HEK293 (cell line): ENCODE data around the gene SFT2D1.

Experiments used
- MYNN ChIP-seq: fragments of 450-650 bp; formaldehyde crosslinking; IDR thresholded peaks from 2 replicates; pipeline ENCODE4 v1.5.1; 2016; ENCODE audit warnings: missing biosample characterization, missing genetic modification characterization, borderline replicate concordance
- RBAK ChIP-seq: fragments of 450-650 bp; formaldehyde crosslinking; IDR thresholded peaks from 2 replicates; pipeline ENCODE4 v1.5.1; 2016; ENCODE audit warnings: missing biosample characterization, missing genetic modification characterization
- ZNF274 ChIP-seq, 2 experiments: fragments of 200-500 bp in 1 of 2; fragments of 450-650 bp in 1 of 2; sonication (Bioruptor generic) in 1 of 2; formaldehyde crosslinking in 1 of 2; IDR thresholded peaks; 2 replicates each; pipeline versions ENCODE4 v1.5.1 to v1.6.1; 2014 to 2016; ENCODE audit warnings: borderline replicate concordance in 1 of 2, inconsistent platforms in 1 of 2, low read length in 1 of 2, missing biosample characterization in 1 of 2, missing genetic modification characterization in 1 of 2
- ZNF366 ChIP-seq: fragments of 450-650 bp; formaldehyde crosslinking; conservative IDR thresholded peaks from 2 replicates; pipeline ENCODE4 v1.5.1; 2016; ENCODE audit warnings: missing biosample characterization, missing genetic modification characterization
- ZNF510 ChIP-seq: fragments of 450-650 bp; formaldehyde crosslinking; IDR thresholded peaks from 2 replicates; pipeline ENCODE4 v1.5.1; 2018; ENCODE audit warnings: mild to moderate bottlenecking, missing genetic modification characterization, missing biosample characterization; ENCODE audit not compliant: insufficient replicate concordance
- ZNF830 ChIP-seq: fragments of 450-650 bp; IDR thresholded peaks from 2 replicates; pipeline ENCODE4 v1.5.0; 2018; ENCODE audit warnings: missing biosample characterization, missing genetic modification characterization, low read depth, mild to moderate bottlenecking, moderate library complexity
- ZSCAN30 ChIP-seq: fragments of 450-650 bp; IDR thresholded peaks from 2 replicates; pipeline ENCODE4 v1.5.1; 2018; ENCODE audit warnings: missing biosample characterization, mild to moderate bottlenecking, missing genetic modification characterization, moderate library complexity
- TF ChIP-seq, protein P1 (sequence below): fragments of 450-650 bp; formaldehyde crosslinking; IDR thresholded peaks from 2 replicates; pipeline ENCODE4 v1.5.1; 2016; ENCODE audit warnings: missing biosample characterization, missing genetic modification characterization
- TF ChIP-seq, protein P2 (sequence below): fragments of 450-650 bp; formaldehyde crosslinking; IDR thresholded peaks from 2 replicates; pipeline ENCODE4 v1.5.1; 2016; ENCODE audit warnings: missing biosample characterization, missing genetic modification characterization
- TF ChIP-seq, protein P3 (sequence below): fragments of 450-650 bp; formaldehyde crosslinking; IDR thresholded peaks from 2 replicates; pipeline ENCODE4 v1.5.1; 2016; ENCODE audit warnings: missing biosample characterization, missing genetic modification characterization

DNA sequence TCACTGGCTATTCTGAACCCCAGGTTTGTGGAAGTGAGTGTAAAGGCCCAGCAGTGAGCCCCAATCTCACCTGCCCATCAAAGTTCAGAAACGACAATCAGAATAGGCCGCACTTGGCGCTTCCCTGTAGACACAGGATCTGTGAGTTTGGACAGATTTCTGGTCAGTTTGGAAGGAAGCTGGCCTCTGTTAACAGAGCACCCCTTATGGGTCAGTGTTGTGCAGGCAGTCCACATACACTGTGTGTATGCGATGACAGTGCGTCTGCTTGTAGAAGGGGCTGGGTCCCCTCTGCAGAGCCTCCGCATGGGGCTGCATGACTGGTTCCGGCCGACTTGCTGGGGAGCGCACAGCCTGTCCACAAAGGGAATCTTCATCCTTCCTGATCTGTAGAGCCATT, 43.8 kb upstream of the SFT2D1 start:
- TF ChIP-seq, protein P1, sequence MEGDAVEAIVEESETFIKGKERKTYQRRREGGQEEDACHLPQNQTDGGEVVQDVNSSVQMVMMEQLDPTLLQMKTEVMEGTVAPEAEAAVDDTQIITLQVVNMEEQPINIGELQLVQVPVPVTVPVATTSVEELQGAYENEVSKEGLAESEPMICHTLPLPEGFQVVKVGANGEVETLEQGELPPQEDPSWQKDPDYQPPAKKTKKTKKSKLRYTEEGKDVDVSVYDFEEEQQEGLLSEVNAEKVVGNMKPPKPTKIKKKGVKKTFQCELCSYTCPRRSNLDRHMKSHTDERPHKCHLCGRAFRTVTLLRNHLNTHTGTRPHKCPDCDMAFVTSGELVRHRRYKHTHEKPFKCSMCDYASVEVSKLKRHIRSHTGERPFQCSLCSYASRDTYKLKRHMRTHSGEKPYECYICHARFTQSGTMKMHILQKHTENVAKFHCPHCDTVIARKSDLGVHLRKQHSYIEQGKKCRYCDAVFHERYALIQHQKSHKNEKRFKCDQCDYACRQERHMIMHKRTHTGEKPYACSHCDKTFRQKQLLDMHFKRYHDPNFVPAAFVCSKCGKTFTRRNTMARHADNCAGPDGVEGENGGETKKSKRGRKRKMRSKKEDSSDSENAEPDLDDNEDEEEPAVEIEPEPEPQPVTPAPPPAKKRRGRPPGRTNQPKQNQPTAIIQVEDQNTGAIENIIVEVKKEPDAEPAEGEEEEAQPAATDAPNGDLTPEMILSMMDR (tag by site-specific recombination), result no peak
- TF ChIP-seq ZNF274 (IDR thresholded peaks at IDR 0.05; ENCODE audit: low read length) (no peak), ZNF274 (tag by site-specific recombination; IDR thresholded peaks at IDR 0.05; ENCODE audit: borderline replicate concordance) (no peak), MYNN (tag by site-specific recombination) (no peak), RBAK (tag by site-specific recombination) (no peak), ZNF830 (tag by site-specific recombination) (no peak), ZNF366 (no peak), ZNF510 (tag by site-specific recombination) (no peak), ZSCAN30 (tag by site-specific recombination) (no peak)
- TF ChIP-seq, protein P2, sequence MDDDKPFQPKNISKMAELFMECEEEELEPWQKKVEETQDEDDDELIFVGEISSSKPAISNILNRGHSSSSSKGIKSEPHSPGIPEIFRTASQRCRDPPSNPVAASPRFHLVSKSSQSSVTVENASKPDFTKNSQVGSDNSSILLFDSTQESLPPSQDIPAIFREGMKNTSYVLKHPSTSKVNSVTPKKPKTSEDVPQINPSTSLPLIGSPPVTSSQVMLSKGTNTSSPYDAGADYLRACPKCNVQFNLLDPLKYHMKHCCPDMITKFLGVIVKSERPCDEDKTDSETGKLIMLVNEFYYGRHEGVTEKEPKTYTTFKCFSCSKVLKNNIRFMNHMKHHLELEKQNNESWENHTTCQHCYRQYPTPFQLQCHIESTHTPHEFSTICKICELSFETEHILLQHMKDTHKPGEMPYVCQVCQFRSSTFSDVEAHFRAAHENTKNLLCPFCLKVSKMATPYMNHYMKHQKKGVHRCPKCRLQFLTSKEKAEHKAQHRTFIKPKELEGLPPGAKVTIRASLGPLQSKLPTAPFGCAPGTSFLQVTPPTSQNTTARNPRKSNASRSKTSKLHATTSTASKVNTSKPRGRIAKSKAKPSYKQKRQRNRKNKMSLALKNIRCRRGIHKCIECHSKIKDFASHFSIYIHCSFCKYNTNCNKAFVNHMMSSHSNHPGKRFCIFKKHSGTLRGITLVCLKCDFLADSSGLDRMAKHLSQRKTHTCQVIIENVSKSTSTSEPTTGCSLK (tag by site-specific recombination), result no peak
- TF ChIP-seq, protein P3, sequence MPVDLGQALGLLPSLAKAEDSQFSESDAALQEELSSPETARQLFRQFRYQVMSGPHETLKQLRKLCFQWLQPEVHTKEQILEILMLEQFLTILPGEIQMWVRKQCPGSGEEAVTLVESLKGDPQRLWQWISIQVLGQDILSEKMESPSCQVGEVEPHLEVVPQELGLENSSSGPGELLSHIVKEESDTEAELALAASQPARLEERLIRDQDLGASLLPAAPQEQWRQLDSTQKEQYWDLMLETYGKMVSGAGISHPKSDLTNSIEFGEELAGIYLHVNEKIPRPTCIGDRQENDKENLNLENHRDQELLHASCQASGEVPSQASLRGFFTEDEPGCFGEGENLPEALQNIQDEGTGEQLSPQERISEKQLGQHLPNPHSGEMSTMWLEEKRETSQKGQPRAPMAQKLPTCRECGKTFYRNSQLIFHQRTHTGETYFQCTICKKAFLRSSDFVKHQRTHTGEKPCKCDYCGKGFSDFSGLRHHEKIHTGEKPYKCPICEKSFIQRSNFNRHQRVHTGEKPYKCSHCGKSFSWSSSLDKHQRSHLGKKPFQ (tag by site-specific recombination), result no peak
